ENCODE measurements around the gene CEP83. TPM values are rescaled to one million over a fixed set of nuclear protein-coding genes. Genes with fewer than 3 reads are reported as not detected.

The CEP83 gene
- polyA plus RNA-seq, 1 donor (not counting 4 experiments of a cell fraction or from before 2014, with no cell fraction given): 9.5 TPM

GRCh38 chr12:94429191-94429590 lies 30.5 kb downstream of the CEP83 start:
- no peaks in the 10 kb centered on the region for H3K4me1 ChIP-seq (ENCODE audit: control insufficient read depth, extremely low read depth, insufficient read depth, low read length)
- no peaks in the 10 kb centered on the region for H3K9me1 ChIP-seq (ENCODE audit: control insufficient read depth, extremely low read depth, insufficient read depth, low read length)
- H3K9me3 ChIP-seq (ENCODE audit: control insufficient read depth, low read depth, low read length): no peaks in the 10 kb centered on the region
- dilution Hi-C loops (cut with MboI; ENCODE audit: extremely low pct_ligation_motif_present, low sequenced_read_pairs): no loop called here
- H3K36me3 ChIP-seq (ENCODE audit: control insufficient read depth in 2 of 2, extremely low read depth in 1 of 2, insufficient read depth in 2 of 2, low read length in 2 of 2): no peaks in the 10 kb centered on the region
- H3K9ac ChIP-seq (ENCODE audit: control insufficient read depth, extremely low read depth, insufficient read depth, low read length): no peak overlapping the region
- H3K4me3 ChIP-seq (ENCODE audit: control insufficient read depth in 2 of 3, extremely low read depth in 1 of 3, insufficient read depth in 2 of 3, low read depth in 1 of 3, low read length in 3 of 3): no peak overlapping the region
- TF ChIP-seq CTCF (optimal IDR thresholded peaks at IDR 0.05 in 1 of 3, IDR thresholded peaks at IDR 0.05 in 1 of 3, conservative IDR thresholded peaks at IDR 0.05 in 1 of 3; ENCODE audit: extremely low read depth in 1 of 3, insufficient read depth in 2 of 3, low read length in 3 of 3) (no peak), EZH2 (IDR thresholded peaks at IDR 0.05; ENCODE audit: low read length) (no peak)
- no peaks in the 10 kb centered on the region for H3K27me3 ChIP-seq (ENCODE audit: control insufficient read depth, extremely low read depth, insufficient read depth, low read length)
- no peak overlapping the region for H2AFZ ChIP-seq (ENCODE audit: control insufficient read depth, low read length)
- no peak overlapping the region for H3K4me2 ChIP-seq (ENCODE audit: control insufficient read depth, extremely low read depth, insufficient read depth, low read depth, low read length)
- H3K79me2 ChIP-seq (ENCODE audit: control insufficient read depth, insufficient read depth, low read length): peaks cover 11% of the 10 kb centered on the region
- no peak overlapping the region for H3K27ac ChIP-seq (ENCODE audit: control insufficient read depth, insufficient read depth, low read length)
- DNase-seq (ENCODE audit: low read depth, low spot score): no peak
- FAIRE-seq: no peak
- H4K20me1 ChIP-seq (ENCODE audit: control insufficient read depth, extremely low read depth, insufficient read depth, low read length): no peaks in the 10 kb centered on the region

GRCh38 chr12:94427501-94428381 lies 31.9 kb downstream of the CEP83 start:
- Histone ChIP-seq H3K4me1 (ENCODE audit: control insufficient read depth, extremely low read depth, insufficient read depth, low read length) (no peaks in the 10 kb centered on the region), H3K27me3 (ENCODE audit: control insufficient read depth, extremely low read depth, insufficient read depth, low read length) (no peaks in the 10 kb centered on the region), H2AFZ (ENCODE audit: control insufficient read depth, low read length) (no peak overlapping the region), H3K4me3 (ENCODE audit: control insufficient read depth in 2 of 3, extremely low read depth in 1 of 3, insufficient read depth in 2 of 3, low read depth in 1 of 3, low read length in 3 of 3) (no peak overlapping the region), H3K9me3 (ENCODE audit: control insufficient read depth, low read depth, low read length) (peaks cover under 1% of the 10 kb centered on the region), H3K79me2 (ENCODE audit: control insufficient read depth, insufficient read depth, low read length) (peaks cover 11% of the 10 kb centered on the region), H3K4me2 (ENCODE audit: control insufficient read depth, extremely low read depth, insufficient read depth, low read depth, low read length) (no peak overlapping the region), H3K36me3 (ENCODE audit: control insufficient read depth in 2 of 2, extremely low read depth in 1 of 2, insufficient read depth in 2 of 2, low read length in 2 of 2) (peaks cover 0 to 1% of the 10 kb centered on the region in 2 experiments), H3K27ac (ENCODE audit: control insufficient read depth, insufficient read depth, low read length) (no peak overlapping the region), H4K20me1 (ENCODE audit: control insufficient read depth, extremely low read depth, insufficient read depth, low read length) (no peaks in the 10 kb centered on the region), H3K9me1 (ENCODE audit: control insufficient read depth, extremely low read depth, insufficient read depth, low read length) (no peaks in the 10 kb centered on the region), H3K9ac (ENCODE audit: control insufficient read depth, extremely low read depth, insufficient read depth, low read length) (no peak overlapping the region)
- dilution Hi-C loops (cut with MboI; ENCODE audit: extremely low pct_ligation_motif_present, low sequenced_read_pairs): no loop called here
- FAIRE-seq: no peak
- no peak for TF ChIP-seq CTCF (optimal IDR thresholded peaks at IDR 0.05 in 1 of 3, IDR thresholded peaks at IDR 0.05 in 1 of 3, conservative IDR thresholded peaks at IDR 0.05 in 1 of 3; ENCODE audit: extremely low read depth in 1 of 3, insufficient read depth in 2 of 3, low read length in 3 of 3)
- DNase-seq (ENCODE audit: low read depth, low spot score): no peak
